Mucosa of descending colon (tissue), 3 donors: ENCODE results near the gene SCT. TPM values are rescaled to one million over a fixed set of nuclear protein-coding genes. Genes with fewer than 3 reads are reported as not detected.

ENCODE experiments used
- ATAC-seq: fragments of 200-7000 bp; cut with Tn5 transposase; one replicate; pipeline ENCODE4 v1.9.1; 2020; ENCODE audit warnings: mild to moderate bottlenecking, moderate library complexity
- DNase-seq, 3 donors: peaks; one replicate each; pipeline ENCODE4 v3.0.0-alpha.2; 2020
- H3K36me3 ChIP-seq: fragments of 200-600 bp; one replicate; pipeline ENCODE4 v1.8.0; 2021; ENCODE audit warnings: low read depth, mild to moderate bottlenecking
- H3K4me1 ChIP-seq: fragments of 200-600 bp; one replicate; pipeline ENCODE4 v1.8.0; 2021; ENCODE audit warnings: low read depth, mild to moderate bottlenecking
- H3K4me3 ChIP-seq: fragments of 200-600 bp; one replicate; pipeline ENCODE4 v1.8.0; 2021; ENCODE audit warnings: mild to moderate bottlenecking
- H3K9me3 ChIP-seq: fragments of 200-600 bp; one replicate; pipeline ENCODE4 v1.8.0; 2021; ENCODE audit warnings: mild to moderate bottlenecking
- intact Hi-C, 2 donors: fragments of 100-400 bp; cut with DNase I in 1 of 2; cut with micrococcal nuclease in 1 of 2; formaldehyde crosslinking; loops; one replicate each; pipeline versions ENCODE4 v1.11.0 to v1.11.1; 2022; cut with DNase I, micrococcal nuclease
- total RNA-seq, 3 donors: library from RNA; stranded (reverse); fragmentation: NEBNext Ultra II Directional in 2 of 3; extraction: Animal tissue kit (Norgen Biotek cat#: 25700) in 2 of 3; gene quantifications; one replicate each; pipeline versions ENCODE4 v1.2.1 to v1.2.4, GENCODE V29; 2021 to 2023
- TF ChIP-seq, protein P1 (sequence below): fragments of 200-600 bp; IDR thresholded peaks from one replicate; pipeline ENCODE4 v1.8.0; 2022; ENCODE audit warnings: antibody characterized with exemption, mild to moderate bottlenecking
- donor health status: DM: no; HTN: no; CAD: no; lungs with moderate emphysema.
- donor health status: DM: no; HTN: no; CAD: no.
- donor health status: DM: no; HTN: yes; CAD: no.

SCT gene
- total RNA-seq, 3 donors from 2014 or later, result 1.0 TPM; not detected in 1

DNA sequence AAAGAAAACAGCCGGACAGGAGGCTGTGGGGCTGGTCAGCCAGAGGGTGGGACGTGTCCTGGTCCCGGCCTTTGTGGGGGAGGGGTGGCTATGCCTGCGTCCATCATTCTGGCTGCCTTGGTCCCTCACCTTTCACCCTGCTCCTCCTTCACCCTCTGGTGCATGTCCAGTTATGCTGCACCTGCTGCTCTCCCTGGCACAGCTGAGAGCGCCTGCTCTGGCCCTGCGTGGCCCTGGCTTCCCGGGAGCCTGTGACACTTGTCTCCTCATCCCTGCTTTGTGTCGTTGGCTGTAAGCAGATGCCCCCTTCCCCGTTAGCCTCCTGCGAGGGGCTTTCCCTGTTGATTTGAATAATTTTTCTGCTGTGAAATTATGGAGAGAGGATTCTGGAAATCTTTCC, 34.1 kb downstream of the SCT start:
- TF ChIP-seq, protein P1, sequence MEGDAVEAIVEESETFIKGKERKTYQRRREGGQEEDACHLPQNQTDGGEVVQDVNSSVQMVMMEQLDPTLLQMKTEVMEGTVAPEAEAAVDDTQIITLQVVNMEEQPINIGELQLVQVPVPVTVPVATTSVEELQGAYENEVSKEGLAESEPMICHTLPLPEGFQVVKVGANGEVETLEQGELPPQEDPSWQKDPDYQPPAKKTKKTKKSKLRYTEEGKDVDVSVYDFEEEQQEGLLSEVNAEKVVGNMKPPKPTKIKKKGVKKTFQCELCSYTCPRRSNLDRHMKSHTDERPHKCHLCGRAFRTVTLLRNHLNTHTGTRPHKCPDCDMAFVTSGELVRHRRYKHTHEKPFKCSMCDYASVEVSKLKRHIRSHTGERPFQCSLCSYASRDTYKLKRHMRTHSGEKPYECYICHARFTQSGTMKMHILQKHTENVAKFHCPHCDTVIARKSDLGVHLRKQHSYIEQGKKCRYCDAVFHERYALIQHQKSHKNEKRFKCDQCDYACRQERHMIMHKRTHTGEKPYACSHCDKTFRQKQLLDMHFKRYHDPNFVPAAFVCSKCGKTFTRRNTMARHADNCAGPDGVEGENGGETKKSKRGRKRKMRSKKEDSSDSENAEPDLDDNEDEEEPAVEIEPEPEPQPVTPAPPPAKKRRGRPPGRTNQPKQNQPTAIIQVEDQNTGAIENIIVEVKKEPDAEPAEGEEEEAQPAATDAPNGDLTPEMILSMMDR, result no peak
- DNase-seq (no peak), ATAC-seq (no peak)
- peaks cover 8% of the 10 kb centered on the region for H3K36me3 ChIP-seq
- no peaks in the 10 kb centered on the region for H3K4me1 ChIP-seq
- no peaks in the 10 kb centered on the region for H3K9me3 ChIP-seq
- intact Hi-C loops, result no loop called here
- no peak overlapping the region for H3K4me3 ChIP-seq

DNA sequence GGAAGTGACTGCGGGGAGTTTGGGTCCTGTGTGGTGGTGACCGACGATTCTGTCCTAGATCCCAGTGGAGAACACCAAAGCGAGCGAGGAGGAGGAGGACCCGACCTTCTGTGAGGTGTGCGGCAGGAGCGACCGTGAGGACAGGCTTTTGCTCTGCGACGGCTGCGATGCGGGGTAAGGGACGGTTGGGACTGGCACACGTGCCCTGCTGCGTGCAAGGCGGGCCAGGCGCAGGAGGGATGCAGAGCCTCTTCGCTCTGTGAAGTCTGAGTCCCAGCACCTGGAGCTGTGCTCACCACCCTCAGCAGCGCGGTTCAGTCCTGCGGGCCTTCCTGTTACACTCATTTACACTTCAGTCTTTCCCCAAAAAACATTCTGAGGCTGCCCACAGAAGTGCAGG, 34.5 kb downstream of the SCT start:
- ATAC-seq (no peak), DNase-seq (no peak)
- intact Hi-C loops, result no loop called here
- no peak overlapping the region for H3K4me3 ChIP-seq
- no peaks in the 10 kb centered on the region for H3K4me1 ChIP-seq
- H3K36me3 ChIP-seq, result peaks cover 8% of the 10 kb centered on the region
- no peaks in the 10 kb centered on the region for H3K9me3 ChIP-seq
- TF ChIP-seq, protein P1, result no peak

DNA sequence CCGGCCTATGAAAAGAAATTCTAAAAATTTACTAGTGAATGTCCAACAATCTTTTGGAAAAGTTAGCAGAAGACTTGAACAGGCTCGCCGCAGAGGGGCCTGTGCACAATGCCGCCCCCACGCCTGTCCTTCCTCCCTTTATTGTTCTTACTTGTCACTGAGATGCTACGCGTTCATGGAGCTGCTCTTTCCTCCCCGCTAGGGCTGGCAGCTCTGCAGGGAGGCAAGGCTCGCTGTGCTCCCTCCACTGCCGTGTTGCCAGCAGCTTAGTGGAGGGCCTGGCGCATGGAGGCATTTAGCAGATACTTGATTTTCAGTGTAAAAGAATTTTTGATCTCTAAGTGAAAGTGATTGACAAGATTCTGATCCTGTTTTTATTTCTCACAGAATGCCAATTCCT, 36.0 kb downstream of the SCT start:
- no peak for ATAC-seq
- intact Hi-C loops, result no loop called here
- no peaks in the 10 kb centered on the region for H3K4me1 ChIP-seq
- H3K9me3 ChIP-seq, result no peaks in the 10 kb centered on the region
- DNase-seq, result no peak
- peaks cover 5% of the 10 kb centered on the region for H3K36me3 ChIP-seq
- no peak overlapping the region for H3K4me3 ChIP-seq
- TF ChIP-seq, protein P1, result no peak

DNA sequence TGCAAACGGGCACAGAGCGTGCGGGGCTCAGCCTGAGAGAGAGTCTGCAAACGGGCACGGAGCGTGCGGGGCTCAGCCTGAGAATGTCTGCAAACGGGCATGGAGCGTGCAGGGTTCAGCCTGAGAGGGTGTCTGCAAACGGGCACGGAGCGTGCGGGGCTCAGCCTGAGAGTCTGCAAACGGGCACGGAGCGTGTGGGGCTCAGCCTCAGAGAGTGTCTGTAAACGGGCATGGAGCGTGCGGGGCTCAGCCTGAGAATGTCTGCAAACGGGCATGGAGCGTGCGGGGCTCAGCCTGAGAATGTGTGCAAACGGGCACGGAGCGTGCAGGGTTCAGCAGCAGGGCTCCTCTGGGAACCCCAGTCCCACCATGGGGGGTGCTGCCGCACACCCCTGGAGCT, 37.2 kb downstream of the SCT start:
- Histone ChIP-seq H3K4me1 (no peaks in the 10 kb centered on the region), H3K4me3 (no peak overlapping the region), H3K9me3 (no peaks in the 10 kb centered on the region), H3K36me3 (peaks cover 5% of the 10 kb centered on the region)
- TF ChIP-seq, protein P1, result no peak
- peak in 1 of 3 donors; percentile 19 for DNase-seq
- intact Hi-C loops, result no loop called here
- no peak for ATAC-seq

DNA sequence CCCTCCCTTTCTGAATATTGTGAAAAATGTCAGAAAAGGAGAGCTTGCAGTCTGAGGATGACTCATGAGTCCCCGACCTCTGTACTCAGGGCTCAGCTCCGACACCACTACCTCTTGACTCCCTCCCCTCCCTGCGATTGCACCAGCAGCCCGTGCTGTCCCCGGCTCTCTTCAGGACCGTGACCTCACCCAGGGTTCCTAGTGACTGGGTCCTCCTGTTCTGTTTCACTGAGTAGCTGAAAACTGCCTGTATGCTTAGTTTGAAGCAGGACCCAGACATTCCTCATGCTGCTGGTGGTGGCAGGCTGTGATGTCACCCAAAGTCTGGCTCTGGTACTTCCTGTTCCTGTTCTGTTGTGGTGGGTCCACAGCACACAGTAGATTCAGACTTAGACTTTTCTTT, 39.0 kb downstream of the SCT start:
- TF ChIP-seq, protein P1, result no peak
- ATAC-seq (peak; percentile 68), DNase-seq (peak in 1 of 3 donors; percentile 17)
- H3K4me1 ChIP-seq, result no peaks in the 10 kb centered on the region
- peaks cover 6% of the 10 kb centered on the region for H3K36me3 ChIP-seq
- H3K4me3 ChIP-seq, result no peak overlapping the region
- intact Hi-C loops, result no loop called here
- H3K9me3 ChIP-seq, result no peaks in the 10 kb centered on the region

DNA sequence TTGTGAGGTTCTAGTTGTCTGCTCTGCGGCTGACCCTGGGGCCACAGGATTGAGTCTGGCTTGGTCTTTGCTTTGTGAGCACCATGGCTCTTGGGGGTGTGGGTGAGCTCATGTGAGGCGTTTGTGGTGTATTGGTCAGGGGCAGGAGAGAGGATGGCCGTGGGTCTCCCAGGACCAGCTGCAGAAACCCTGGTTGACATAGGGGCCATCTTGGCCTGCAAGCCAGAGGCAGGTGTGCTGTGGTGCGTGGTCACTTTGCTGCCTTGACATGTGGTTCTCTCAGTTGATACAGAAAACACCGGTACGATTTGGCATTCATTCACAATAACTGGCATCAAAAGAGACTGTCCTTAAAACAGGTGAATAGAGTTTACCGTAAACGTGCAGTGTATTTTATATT, 39.4 kb downstream of the SCT start:
- Histone ChIP-seq H3K4me3 (no peak overlapping the region), H3K36me3 (peaks cover 4% of the 10 kb centered on the region), H3K4me1 (no peaks in the 10 kb centered on the region), H3K9me3 (no peaks in the 10 kb centered on the region)
- peak; percentile 9 for ATAC-seq
- no peak for DNase-seq
- intact Hi-C loops, result no loop called here
- TF ChIP-seq, protein P1, result no peak
